Activated CD8-positive, alpha-beta memory T cell treated with anti-CD3 and anti-CD28 coated beads, Interleukin-2, amount 50 U/mL, for 24 hours (primary cell): Measurements from ENCODE around the gene NLGN1.

Experiments used
- DNase-seq: peaks from one replicate; pipeline ENCODE4 v3.0.0-alpha.2; 2020; ENCODE audit errors: extremely low read depth

Gene NLGN1

GRCh38 chr3:173911446-173911845 lies 513.9 kb downstream of the NLGN1 start:
- DNase-seq = no peak

- no peak for DNase-seq
These were observed 514.6 kb downstream of the NLGN1 start for GRCh38 chr3:173912126-173912525.

GRCh38 chr3:173913397-173913796 lies 515.9 kb downstream of the NLGN1 start:
- DNase-seq = no peak

GRCh38 chr3:173913974-173914421 lies 516.5 kb downstream of the NLGN1 start:
- no peak for DNase-seq

- no peak for DNase-seq
These were observed 519.3 kb downstream of the NLGN1 start for GRCh38 chr3:173916799-173917198.

- DNase-seq = no peak
These were observed 522.8 kb downstream of the NLGN1 start for GRCh38 chr3:173920386-173920785.

GRCh38 chr3:173921732-173922131 lies 524.2 kb downstream of the NLGN1 start:
- DNase-seq = no peak

- DNase-seq = no peak
These were observed 525.7 kb downstream of the NLGN1 start for GRCh38 chr3:173923204-173923603.

- no peak for DNase-seq
These were observed 532.7 kb downstream of the NLGN1 start for GRCh38 chr3:173930251-173930650.

- DNase-seq = no peak
These were observed 535.1 kb downstream of the NLGN1 start for GRCh38 chr3:173932624-173933023.

- no peak for DNase-seq
These were observed 535.6 kb downstream of the NLGN1 start for GRCh38 chr3:173933113-173933512.

- DNase-seq = no peak
These were observed 538.8 kb downstream of the NLGN1 start for GRCh38 chr3:173936316-173936715.

- no peak for DNase-seq
These were observed 540.6 kb downstream of the NLGN1 start for GRCh38 chr3:173938159-173938558.

GRCh38 chr3:173938616-173939015 lies 541.1 kb downstream of the NLGN1 start:
- DNase-seq = no peak

GRCh38 chr3:173939331-173939730 lies 541.8 kb downstream of the NLGN1 start:
- DNase-seq = no peak

GRCh38 chr3:173943264-173943663 lies 545.7 kb downstream of the NLGN1 start:
- DNase-seq = no peak

GRCh38 chr3:173945170-173945569 lies 547.6 kb downstream of the NLGN1 start:
- DNase-seq = no peak

- DNase-seq = no peak
These were observed 548.3 kb downstream of the NLGN1 start for GRCh38 chr3:173945806-173946205.

- DNase-seq = no peak
These were observed 557.1 kb downstream of the NLGN1 start for GRCh38 chr3:173954647-173955046.

- DNase-seq = no peak
These were observed 560.1 kb downstream of the NLGN1 start for GRCh38 chr3:173957646-173958045.

GRCh38 chr3:173958805-173959204 lies 561.3 kb downstream of the NLGN1 start:
- DNase-seq = no peak

GRCh38 chr3:173970281-173970680 lies 572.7 kb downstream of the NLGN1 start:
- no peak for DNase-seq

GRCh38 chr3:173976281-173976680 lies 578.7 kb downstream of the NLGN1 start:
- no peak for DNase-seq

GRCh38 chr3:173977747-173978146 lies 580.2 kb downstream of the NLGN1 start:
- DNase-seq = no peak

- DNase-seq = no peak
These were observed 585.8 kb downstream of the NLGN1 start for GRCh38 chr3:173983343-173983742.
